Trophoblast cell (in vitro differentiated cells and primary cell): ENCODE results near the gene WDR72.
A peak's percentile ranks its signal among the peaks of the same experiment; 100 is the strongest.

Experiments used
- DNase-seq, 2 donors: peaks; one replicate each; pipeline ENCODE4 v3.0.0-alpha.2; 2016
- H2AFZ ChIP-seq: 2 replicates; pipeline ENCODE4 v1.6.1; 2013; ENCODE audit warnings: low read length, moderate library complexity, mild to moderate bottlenecking; ENCODE audit not compliant: insufficient read depth, poor library complexity
- H2AK5ac ChIP-seq: 2 replicates; pipeline ENCODE4 v1.6.1; 2013; ENCODE audit warnings: mild to moderate bottlenecking, low read length
- H2BK120ac ChIP-seq: 2 replicates; pipeline ENCODE4 v1.6.1; 2013; ENCODE audit warnings: low read length, mild to moderate bottlenecking, moderate library complexity; ENCODE audit not compliant: insufficient read depth, poor library complexity
- H2BK12ac ChIP-seq: 2 replicates; pipeline ENCODE4 v1.6.1; 2013; ENCODE audit warnings: mild to moderate bottlenecking, low read length, moderate library complexity
- H2BK5ac ChIP-seq: 2 replicates; pipeline ENCODE4 v1.6.1; 2013; ENCODE audit warnings: low read length, low read depth, moderate library complexity, mild to moderate bottlenecking; ENCODE audit not compliant: poor library complexity
- H3K14ac ChIP-seq: 2 replicates; pipeline ENCODE4 v1.6.1; 2013; ENCODE audit warnings: mild to moderate bottlenecking, low read length
- H3K18ac ChIP-seq: 2 replicates; pipeline ENCODE4 v1.6.1; 2013; ENCODE audit warnings: mild to moderate bottlenecking, low read length
- H3K23ac ChIP-seq: 2 replicates; pipeline ENCODE4 v1.6.1; 2013; ENCODE audit warnings: low read length
- H3K27ac ChIP-seq: 2 replicates; pipeline ENCODE4 v1.5.1; 2013; ENCODE audit warnings: low read depth, mild to moderate bottlenecking, inconsistent platforms, low read length, moderate library complexity
- H3K27me3 ChIP-seq: 2 replicates; pipeline ENCODE4 v1.6.1; 2013; ENCODE audit warnings: inconsistent platforms, mild to moderate bottlenecking, low read length, moderate library complexity; ENCODE audit not compliant: insufficient read depth
- H3K36me3 ChIP-seq, 2 experiments: 1 replicate in 1 of 2; 2 replicates in 1 of 2; pipeline ENCODE4 v1.6.1; 2013; ENCODE audit warnings: low read length in 2 of 2, mild to moderate bottlenecking in 2 of 2, moderate library complexity in 1 of 2; ENCODE audit not compliant: insufficient read depth in 2 of 2, control insufficient read depth in 1 of 2
- H3K4ac ChIP-seq: 2 replicates; pipeline ENCODE4 v1.6.1; 2013; ENCODE audit warnings: low read depth, mild to moderate bottlenecking, low read length, moderate library complexity
- H3K4me1 ChIP-seq, 2 experiments: 1 replicate in 1 of 2; 2 replicates in 1 of 2; pipeline ENCODE4 v1.6.1; 2013; ENCODE audit warnings: low read length in 2 of 2, mild to moderate bottlenecking in 2 of 2, moderate library complexity in 1 of 2; ENCODE audit not compliant: insufficient read depth in 2 of 2, control insufficient read depth in 1 of 2
- H3K4me2 ChIP-seq: 2 replicates; pipeline ENCODE4 v1.6.1; 2013; ENCODE audit warnings: inconsistent platforms, mild to moderate bottlenecking, low read length, moderate library complexity
- H3K4me3 ChIP-seq: 2 replicates; pipeline ENCODE4 v1.5.1; 2013; ENCODE audit warnings: mild to moderate bottlenecking, low read depth, low read length, inconsistent platforms
- H3K79me1 ChIP-seq: one replicate; pipeline ENCODE4 v1.6.1; 2013; ENCODE audit warnings: low read length
- H3K79me2 ChIP-seq: 2 replicates; pipeline ENCODE4 v1.6.1; 2013; ENCODE audit warnings: low read length, mild to moderate bottlenecking; ENCODE audit not compliant: control insufficient read depth, insufficient read depth, poor library complexity
- H3K9ac ChIP-seq: 2 replicates; pipeline ENCODE4 v1.6.1; 2013; ENCODE audit warnings: mild to moderate bottlenecking, low read length
- H3K9me3 ChIP-seq: 2 replicates; pipeline ENCODE4 v1.6.1; 2013; ENCODE audit warnings: low read depth, mild to moderate bottlenecking, control low read depth, inconsistent platforms, low read length; ENCODE audit not compliant: insufficient read depth
- H4K12ac ChIP-seq: 2 replicates; pipeline ENCODE4 v1.6.1; 2013; ENCODE audit warnings: low read depth, mild to moderate bottlenecking, low read length, moderate library complexity
- H4K8ac ChIP-seq: 2 replicates; pipeline ENCODE4 v1.6.1; 2013; ENCODE audit warnings: low read depth, mild to moderate bottlenecking, low read length, moderate library complexity
- H4K91ac ChIP-seq: one replicate; pipeline ENCODE4 v1.6.1; 2013; ENCODE audit warnings: low read depth, mild to moderate bottlenecking, low read length, moderate library complexity
- WGBS: extraction: QIAGEN DNeasy Blood & Tissue Kit; methylation state at CpG from one replicate; pipeline ENCODE4 v1.1.7; 2013; ENCODE audit warnings: missing lambda C conversion rate; ENCODE audit not compliant: insufficient read length, insufficient coverage; ENCODE audit errors: extremely low coverage; 5-methylcytosine and 5-hydroxymethylcytosine counted together

The WDR72 gene

GRCh38 chr15:53752406-53752805, 7.1 kb downstream of the WDR72 start:
- Histone ChIP-seq H2AK5ac (no peak overlapping the region), H4K91ac (no peak overlapping the region), H3K4me1 (no peaks in the 10 kb centered on the region), H3K4me2 (no peak overlapping the region), H3K79me1 (no peaks in the 10 kb centered on the region), H4K8ac (no peak overlapping the region), H3K36me3 (no peaks in the 10 kb centered on the region), H3K18ac (no peak overlapping the region), H2AFZ (no peak overlapping the region), H3K23ac (no peak overlapping the region), H3K14ac (no peak overlapping the region), H2BK120ac (no peak overlapping the region), H4K12ac (no peak overlapping the region), H3K27me3 (no peaks in the 10 kb centered on the region), H3K9me3 (peaks cover 2% of the 10 kb centered on the region), H3K4me3 (no peak overlapping the region), H3K9ac (no peak overlapping the region), H3K27ac (no peak overlapping the region), H2BK5ac (no peak overlapping the region), H2BK12ac (no peak overlapping the region), H3K4ac (no peak overlapping the region), H3K79me2 (no peaks in the 10 kb centered on the region)
- no CpG with 5 or more reads among the region's 4 CpGs for WGBS
- DNase-seq, result peak in 1 of 2 donors; percentile 3

DNA sequence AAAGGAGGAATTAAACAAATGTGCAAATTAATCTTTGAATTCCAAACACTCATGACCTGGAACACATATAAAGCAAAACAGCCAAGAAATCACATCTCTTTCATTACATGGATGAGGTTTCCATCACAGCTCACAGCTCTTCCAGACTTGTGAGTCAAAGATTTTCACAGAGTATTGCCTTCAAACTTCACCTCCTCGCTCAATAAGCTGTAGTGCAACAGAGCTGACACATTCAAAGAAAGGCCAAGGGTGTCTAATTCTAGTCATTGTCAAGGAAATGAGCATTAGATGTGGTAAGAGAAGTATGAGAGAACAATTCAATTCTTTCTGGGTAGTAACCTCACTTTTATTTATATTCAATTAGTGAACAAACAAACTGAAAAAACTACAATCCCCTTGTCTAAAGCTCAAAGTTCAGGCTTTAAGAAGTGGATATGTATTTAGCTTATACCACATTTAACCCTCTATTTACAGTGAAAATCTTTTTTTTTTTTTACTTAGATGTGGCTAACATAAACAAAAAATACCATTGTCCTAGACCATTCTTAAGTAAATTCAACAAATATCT, 11.9 kb downstream of the WDR72 start:
- H2BK5ac ChIP-seq, result no peak overlapping the region
- H4K8ac ChIP-seq, result no peak overlapping the region
- no peak overlapping the region for H4K12ac ChIP-seq
- H3K27ac ChIP-seq, result no peak overlapping the region
- peaks cover 2% of the 10 kb centered on the region for H3K9me3 ChIP-seq
- no peak overlapping the region for H3K14ac ChIP-seq
- H3K79me1 ChIP-seq, result no peaks in the 10 kb centered on the region
- H2BK12ac ChIP-seq, result no peak overlapping the region
- no peaks in the 10 kb centered on the region for H3K27me3 ChIP-seq
- no CpG with 5 or more reads among the region's 1 CpG for WGBS
- no peak overlapping the region for H3K4me3 ChIP-seq
- H3K4me2 ChIP-seq, result no peak overlapping the region
- H3K18ac ChIP-seq, result no peak overlapping the region
- H3K4ac ChIP-seq, result no peak overlapping the region
- no peak overlapping the region for H3K9ac ChIP-seq
- H3K23ac ChIP-seq, result no peak overlapping the region
- no peak overlapping the region for H4K91ac ChIP-seq
- H3K36me3 ChIP-seq, result no peaks in the 10 kb centered on the region
- no peaks in the 10 kb centered on the region for H3K79me2 ChIP-seq
- no peaks in the 10 kb centered on the region for H3K4me1 ChIP-seq
- no peak overlapping the region for H2AFZ ChIP-seq
- no peak overlapping the region for H2AK5ac ChIP-seq
- no peak overlapping the region for H2BK120ac ChIP-seq
- no peak for DNase-seq

- H3K4me2 ChIP-seq, result no peak overlapping the region
- H2AFZ ChIP-seq, result no peak overlapping the region
- no peak overlapping the region for H2BK12ac ChIP-seq
- no peak overlapping the region for H2AK5ac ChIP-seq
- H3K18ac ChIP-seq, result no peak overlapping the region
- H2BK120ac ChIP-seq, result no peak overlapping the region
- no peak for DNase-seq
- H3K79me1 ChIP-seq, result no peaks in the 10 kb centered on the region
- H3K4me3 ChIP-seq, result no peak overlapping the region
- H3K9me3 ChIP-seq, result no peaks in the 10 kb centered on the region
- no peak overlapping the region for H4K8ac ChIP-seq
- no peaks in the 10 kb centered on the region for H3K79me2 ChIP-seq
- H4K91ac ChIP-seq, result no peak overlapping the region
- H3K4ac ChIP-seq, result no peak overlapping the region
- no CpG with 5 or more reads among the region's 3 CpGs for WGBS
- H3K14ac ChIP-seq, result no peak overlapping the region
- H3K36me3 ChIP-seq, result no peaks in the 10 kb centered on the region
- no peak overlapping the region for H3K23ac ChIP-seq
- no peak overlapping the region for H2BK5ac ChIP-seq
- H3K4me1 ChIP-seq, result no peaks in the 10 kb centered on the region
- no peak overlapping the region for H3K9ac ChIP-seq
- H3K27ac ChIP-seq, result no peak overlapping the region
- H4K12ac ChIP-seq, result no peak overlapping the region
- H3K27me3 ChIP-seq, result no peaks in the 10 kb centered on the region
Measured at GRCh38 chr15:53746101-53746500, 13.4 kb downstream of the WDR72 start.

- Histone ChIP-seq H3K4ac (no peak overlapping the region), H3K79me1 (no peaks in the 10 kb centered on the region), H4K8ac (no peak overlapping the region), H2AFZ (no peak overlapping the region), H4K12ac (no peak overlapping the region), H2BK5ac (no peak overlapping the region), H3K4me2 (no peak overlapping the region), H3K23ac (no peak overlapping the region), H4K91ac (no peak overlapping the region), H3K79me2 (no peaks in the 10 kb centered on the region), H2AK5ac (no peak overlapping the region), H3K4me3 (no peak overlapping the region), H3K9ac (no peak overlapping the region), H3K9me3 (no peaks in the 10 kb centered on the region), H3K14ac (no peak overlapping the region), H3K18ac (no peak overlapping the region), H2BK120ac (no peak overlapping the region), H3K27ac (no peak overlapping the region), H2BK12ac (no peak overlapping the region), H3K27me3 (no peaks in the 10 kb centered on the region), H3K36me3 (no peaks in the 10 kb centered on the region), H3K4me1 (no peaks in the 10 kb centered on the region)
- no peak for DNase-seq
- WGBS, result no CpG with 5 or more reads among the region's 4 CpGs
Measured at GRCh38 chr15:53739651-53740050, 19.8 kb downstream of the WDR72 start.
